Transverse colon (tissue), 4 donors: Measurements from ENCODE around the gene TUT4. TPM values are rescaled to one million over a fixed set of nuclear protein-coding genes. Genes with fewer than 3 reads are reported as not detected.

ENCODE experiments used
- DNase-seq: peaks from one replicate; pipeline ENCODE4 v3.0.0-alpha.2; 2019
- H3K27ac ChIP-seq, 4 donors: fragments of 200-600 bp; sonication (generic); 2 replicates each; pipeline ENCODE4 v1.5.1; 2016 to 2018; ENCODE audit warnings: inconsistent platforms in 4 of 4
- H3K27me3 ChIP-seq: fragments of 200-600 bp; sonication (generic); 2 replicates; pipeline ENCODE4 v1.5.1; 2017; ENCODE audit warnings: inconsistent platforms
- H3K36me3 ChIP-seq, 4 donors: fragments of 200-600 bp; sonication (generic); 2 replicates each; pipeline ENCODE4 v1.5.1; 2017 to 2019; ENCODE audit warnings: inconsistent platforms in 4 of 4
- H3K4me1 ChIP-seq, 4 donors: fragments of 200-600 bp; sonication (generic); 2 replicates each; pipeline ENCODE4 v1.5.1; 2017 to 2020; ENCODE audit warnings: inconsistent platforms in 4 of 4
- H3K4me3 ChIP-seq, 4 donors: fragments of 200-600 bp; sonication (generic); 1 replicate in 1 of 4; 2 replicates in 3 of 4; pipeline versions ENCODE4 v1.5.1 to v1.6.1; 2017 to 2019; ENCODE audit warnings: inconsistent platforms in 4 of 4
- H3K9me3 ChIP-seq, 2 donors: fragments of 200-600 bp; sonication (generic); 2 replicates each; pipeline ENCODE4 v1.5.1; 2017 to 2019; ENCODE audit warnings: inconsistent platforms in 2 of 2
- EP300 ChIP-seq: sonication (generic); formaldehyde crosslinking; IDR thresholded peaks from one replicate; pipeline ENCODE4 v1.6.1; 2017; ENCODE audit warnings: antibody characterized with exemption, low read depth
- POLR2A ChIP-seq: fragments of 450-650 bp; IDR thresholded peaks from one replicate; pipeline ENCODE4 v1.6.1; 2016; ENCODE audit warnings: antibody characterized with exemption, mild to moderate bottlenecking, moderate library complexity
- POLR2AphosphoS5 ChIP-seq, 3 donors: sonication (generic); formaldehyde crosslinking; IDR thresholded peaks; one replicate each; pipeline ENCODE4 v1.6.1; 2016; ENCODE audit warnings: antibody characterized with exemption in 3 of 3
- WGBS, 2 donors: methylation state at CpG; one replicate each; pipeline ENCODE4 v1.1.5; 2018; ENCODE audit warnings: low coverage in 1 of 2; 5-methylcytosine and 5-hydroxymethylcytosine counted together
- in situ Hi-C, 4 donors: fragments of 200-750 bp; cut with MboI; loops; one replicate each; pipeline versions ENCODE4 v1.15.0 to v1.15.1; 2017; ENCODE audit warnings: low sequenced_read_pairs in 3 of 4, low pct_ligation_motif_present in 1 of 4, low pct_unique_long_range_greater_than_20kb in 1 of 4
- intact Hi-C: fragments of 100-400 bp; cut with DNase I; formaldehyde crosslinking; loops from one replicate; pipeline ENCODE4 v1.15.1; 2023; ENCODE audit warnings: low total_unique reads
- total RNA-seq, 4 donors: library from RNA; depleted of rRNA; stranded (reverse); fragments of >200 nt; gene quantifications; one replicate each; pipeline ENCODE4 v1.1.0, GENCODE V29; 2016
- TF ChIP-seq, protein P1 (sequence below), 5 experiments: fragments of 200-600 bp in 3 of 5; fragments of 450-650 bp in 2 of 5; sonication (generic) in 3 of 5; IDR thresholded peaks; 1 replicate in 2 of 5; 2 replicates in 3 of 5; pipeline ENCODE4 v1.5.1; 2016 to 2017; ENCODE audit warnings: antibody characterized with exemption in 5 of 5, inconsistent platforms in 3 of 5, mild to moderate bottlenecking in 2 of 5, moderate library complexity in 1 of 5

The TUT4 gene
- total RNA-seq, 4 donors from 2014 or later = 12.3 to 55.3 (median 27.4) TPM

DNA sequence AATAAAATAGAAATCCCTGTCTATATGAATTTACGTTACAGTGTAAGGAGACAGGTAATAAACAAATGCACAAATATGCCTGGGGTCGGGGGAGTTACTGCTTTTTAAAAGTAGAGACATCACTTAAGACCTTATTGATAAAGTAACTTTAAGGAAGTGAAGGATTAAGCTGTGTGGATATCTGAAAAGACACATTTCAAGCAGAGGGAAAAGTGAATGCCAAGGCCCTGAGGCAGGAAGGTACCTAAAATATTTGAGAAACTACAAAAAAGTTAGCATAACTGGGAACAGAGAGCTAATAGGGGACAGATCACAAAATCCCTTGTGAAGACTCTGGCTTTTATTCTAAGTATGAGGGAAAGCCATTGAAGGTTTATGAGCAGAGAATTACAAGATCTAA is 41.5 kb downstream of the TUT4 start:
- no peaks in the 10 kb centered on the region for H3K9me3 ChIP-seq
- H3K27me3 ChIP-seq = no peaks in the 10 kb centered on the region
- TF ChIP-seq, protein P1, sequence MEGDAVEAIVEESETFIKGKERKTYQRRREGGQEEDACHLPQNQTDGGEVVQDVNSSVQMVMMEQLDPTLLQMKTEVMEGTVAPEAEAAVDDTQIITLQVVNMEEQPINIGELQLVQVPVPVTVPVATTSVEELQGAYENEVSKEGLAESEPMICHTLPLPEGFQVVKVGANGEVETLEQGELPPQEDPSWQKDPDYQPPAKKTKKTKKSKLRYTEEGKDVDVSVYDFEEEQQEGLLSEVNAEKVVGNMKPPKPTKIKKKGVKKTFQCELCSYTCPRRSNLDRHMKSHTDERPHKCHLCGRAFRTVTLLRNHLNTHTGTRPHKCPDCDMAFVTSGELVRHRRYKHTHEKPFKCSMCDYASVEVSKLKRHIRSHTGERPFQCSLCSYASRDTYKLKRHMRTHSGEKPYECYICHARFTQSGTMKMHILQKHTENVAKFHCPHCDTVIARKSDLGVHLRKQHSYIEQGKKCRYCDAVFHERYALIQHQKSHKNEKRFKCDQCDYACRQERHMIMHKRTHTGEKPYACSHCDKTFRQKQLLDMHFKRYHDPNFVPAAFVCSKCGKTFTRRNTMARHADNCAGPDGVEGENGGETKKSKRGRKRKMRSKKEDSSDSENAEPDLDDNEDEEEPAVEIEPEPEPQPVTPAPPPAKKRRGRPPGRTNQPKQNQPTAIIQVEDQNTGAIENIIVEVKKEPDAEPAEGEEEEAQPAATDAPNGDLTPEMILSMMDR (IDR thresholded peaks at IDR 0.05) = no peak
- TF ChIP-seq POLR2AphosphoS5 (IDR thresholded peaks at IDR 0.05) = no peak
- no peak for TF ChIP-seq POLR2A
- no peak for TF ChIP-seq EP300
- 91 to 92% methylated on average over 2 of the region's 2 CpGs for WGBS, 2 donors
- no peak overlapping the region for H3K27ac ChIP-seq
- H3K36me3 ChIP-seq = peaks cover 0 to 6% (median 3%) of the 10 kb centered on the region in 4 donors
- no peak for DNase-seq
- H3K4me3 ChIP-seq = no peak overlapping the region
- no peaks in the 10 kb centered on the region for H3K4me1 ChIP-seq
- in situ Hi-C loops (no loop called here), intact Hi-C loops (no loop called here)

DNA sequence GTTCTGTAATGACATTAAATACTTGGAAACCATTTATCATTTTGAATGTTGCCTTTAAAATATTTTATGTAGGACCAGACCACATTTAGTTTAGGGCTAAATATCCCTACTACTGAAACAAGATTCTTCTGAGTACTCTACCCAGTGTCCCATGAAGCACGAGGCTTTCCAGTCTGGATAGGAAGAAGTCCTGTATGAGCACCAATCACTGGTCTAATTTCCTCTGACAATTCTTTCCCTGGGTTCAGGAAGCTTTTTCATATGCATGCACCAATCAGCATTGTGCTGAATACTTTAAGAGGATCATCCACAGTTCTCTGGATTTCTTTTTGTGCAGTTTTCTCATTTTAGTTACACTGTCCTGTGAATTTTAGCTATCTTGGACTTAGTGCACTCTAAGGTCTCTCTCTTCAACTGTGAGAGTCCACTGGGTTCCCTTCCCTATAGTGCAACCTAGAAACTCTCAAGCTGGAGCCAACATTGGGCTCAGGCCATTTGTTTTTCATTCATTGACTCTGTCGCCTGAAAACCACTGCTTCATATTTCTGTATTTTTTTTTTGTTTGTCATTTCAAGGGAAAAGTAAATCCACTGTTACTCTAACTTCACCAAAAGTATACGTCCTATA is 45.9 kb downstream of the TUT4 start:
- Histone ChIP-seq H3K4me1 (no peaks in the 10 kb centered on the region), H3K27ac (no peak overlapping the region), H3K9me3 (no peaks in the 10 kb centered on the region), H3K27me3 (no peaks in the 10 kb centered on the region), H3K4me3 (no peak overlapping the region), H3K36me3 (peaks cover 0 to 10% (median 0%) of the 10 kb centered on the region in 4 donors)
- in situ Hi-C loops (no loop called here), intact Hi-C loops (no loop called here)
- TF ChIP-seq, protein P1 (IDR thresholded peaks at IDR 0.05) = no peak
- TF ChIP-seq EP300 (no peak), POLR2A (no peak), POLR2AphosphoS5 (IDR thresholded peaks at IDR 0.05) (no peak)
- WGBS, 2 donors = 88 to 91% methylated on average over 3 of the region's 3 CpGs
- DNase-seq = no peak

- intact Hi-C loops = no loop called here
- in situ Hi-C loops = no loop called here
Observed at GRCh38 chr1:52506349-52506748, 46.5 kb downstream of the TUT4 start.

DNA sequence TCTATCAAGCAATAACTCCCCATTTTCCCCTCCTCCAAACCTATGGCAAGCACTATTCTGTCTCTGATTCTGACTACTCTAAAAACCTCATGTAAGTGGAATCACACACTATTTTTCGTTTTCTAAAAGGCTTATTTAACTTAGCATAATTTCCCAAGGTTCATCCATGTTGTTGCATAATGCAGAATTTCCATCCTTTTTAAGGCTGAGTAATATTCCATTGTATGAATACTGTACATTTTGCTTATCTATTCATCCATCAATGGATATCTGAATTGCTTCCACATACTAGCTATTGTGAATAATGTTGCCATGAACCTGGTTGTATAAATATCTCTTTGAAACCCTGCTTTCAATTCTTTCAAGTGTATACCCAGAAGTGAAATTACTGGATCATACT is 48.2 kb downstream of the TUT4 start:
- H3K4me1 ChIP-seq = no peaks in the 10 kb centered on the region
- H3K4me3 ChIP-seq = no peak overlapping the region
- no peak overlapping the region for H3K27ac ChIP-seq
- WGBS, 2 donors = 91% methylated on average over 1 of the region's 1 CpG
- H3K9me3 ChIP-seq = no peaks in the 10 kb centered on the region
- H3K27me3 ChIP-seq = no peaks in the 10 kb centered on the region
- intact Hi-C loops (no loop called here), in situ Hi-C loops (no loop called here)
- DNase-seq = no peak
- H3K36me3 ChIP-seq = peaks cover 0 to 10% (median 0%) of the 10 kb centered on the region in 4 donors
- TF ChIP-seq EP300 = no peak
- TF ChIP-seq POLR2A = no peak
- no peak for TF ChIP-seq POLR2AphosphoS5 (IDR thresholded peaks at IDR 0.05)
- TF ChIP-seq, protein P1 (IDR thresholded peaks at IDR 0.05) = no peak

More at GRCh38 chr1:52506349-52506748, 46.5 kb downstream of the TUT4 start:
- Histone ChIP-seq H3K9me3 (no peaks in the 10 kb centered on the region), H3K36me3 (peaks cover 0 to 10% (median 0%) of the 10 kb centered on the region in 4 donors), H3K4me3 (no peak overlapping the region), H3K4me1 (no peaks in the 10 kb centered on the region), H3K27ac (no peak overlapping the region), H3K27me3 (no peaks in the 10 kb centered on the region)
- no peak for DNase-seq
- WGBS, 2 donors = 95 to 96% methylated on average over 3 of the region's 3 CpGs
- TF ChIP-seq, protein P1 (IDR thresholded peaks at IDR 0.05) = no peak
- TF ChIP-seq POLR2AphosphoS5 (IDR thresholded peaks at IDR 0.05) = no peak
- no peak for TF ChIP-seq POLR2A
- no peak for TF ChIP-seq EP300
